DMS153 (cell line): ENCODE measurements around the gene SFMBT1.

Experiments
- DNase-seq: peaks from one replicate; lab custom pipeline; 2025; lab: John Stamatoyannopoulos, UW

Gene SFMBT1

GRCh38 chr3:52998771-52999513 is 46.9 kb downstream of the SFMBT1 start:
- DNase-seq, result no peak

- DNase-seq, result no peak
Measured at GRCh38 chr3:52990637-52991036, 55.2 kb downstream of the SFMBT1 start.

- DNase-seq, result no peak
Measured at GRCh38 chr3:52986938-52987337, 58.9 kb downstream of the SFMBT1 start.

GRCh38 chr3:52986049-52986448 is 59.8 kb downstream of the SFMBT1 start:
- no peak for DNase-seq

GRCh38 chr3:52983828-52984227 is 62.0 kb downstream of the SFMBT1 start:
- no peak for DNase-seq

- DNase-seq, result no peak
Measured at GRCh38 chr3:52983336-52983807, 62.5 kb downstream of the SFMBT1 start.

GRCh38 chr3:52982839-52983238 is 63.0 kb downstream of the SFMBT1 start:
- no peak for DNase-seq

- DNase-seq, result no peak
Measured at GRCh38 chr3:52979190-52979983, 66.5 kb downstream of the SFMBT1 start.

- no peak for DNase-seq
Measured at GRCh38 chr3:52978109-52978754, 67.6 kb downstream of the SFMBT1 start.

GRCh38 chr3:52973806-52974205 is 72.1 kb downstream of the SFMBT1 start:
- no peak for DNase-seq

- no peak for DNase-seq
Measured at GRCh38 chr3:52971895-52972294, 74.0 kb downstream of the SFMBT1 start.

GRCh38 chr3:52967398-52967797 is 78.5 kb downstream of the SFMBT1 start:
- DNase-seq, result no peak

- no peak for DNase-seq
Measured at GRCh38 chr3:52962160-52962559, 83.7 kb downstream of the SFMBT1 start.

GRCh38 chr3:52959773-52960172 is 86.1 kb downstream of the SFMBT1 start:
- DNase-seq, result no peak

GRCh38 chr3:52939600-52939999 is 106.3 kb downstream of the SFMBT1 start:
- no peak for DNase-seq

GRCh38 chr3:52934630-52935530 is 111.0 kb downstream of the SFMBT1 start:
- DNase-seq, result no peak

- no peak for DNase-seq
Measured at GRCh38 chr3:52931889-52932288, 114.0 kb downstream of the SFMBT1 start.

- DNase-seq, result no peak
Measured at GRCh38 chr3:52931328-52931727, 114.5 kb downstream of the SFMBT1 start.

- no peak for DNase-seq
Measured at GRCh38 chr3:52930748-52931147, 115.1 kb downstream of the SFMBT1 start.

- DNase-seq, result no peak
Measured at GRCh38 chr3:52926554-52926953, 119.3 kb downstream of the SFMBT1 start.

- no peak for DNase-seq
Measured at GRCh38 chr3:52925405-52926313, 120.2 kb downstream of the SFMBT1 start.
